Vagina (tissue), 2 donors: Measurements from ENCODE around the gene FKBP1B. TPM values are rescaled to one million over a fixed set of nuclear protein-coding genes. Genes with fewer than 3 reads are reported as not detected.

ENCODE experiments used
- DNase-seq, 2 donors: peaks; one replicate each; pipeline ENCODE4 v3.0.0-alpha.2; 2017; ENCODE audit errors: extremely low spot score in 2 of 2
- H3K27ac ChIP-seq: fragments of 200-600 bp; sonication (generic); one replicate; pipeline ENCODE4 v1.5.1; 2019
- H3K27me3 ChIP-seq: fragments of 200-600 bp; sonication (generic); one replicate; pipeline ENCODE4 v1.5.1; 2019
- H3K36me3 ChIP-seq, 2 donors: fragments of 200-600 bp; sonication (generic); one replicate each; pipeline ENCODE4 v1.5.1; 2017 to 2019
- H3K4me1 ChIP-seq: fragments of 200-600 bp; sonication (generic); one replicate; pipeline ENCODE4 v1.5.1; 2019
- H3K4me3 ChIP-seq, 2 donors: fragments of 200-600 bp; sonication (generic); 1 replicate in 1 of 2; 2 replicates in 1 of 2; pipeline ENCODE4 v1.5.1; 2016 to 2019
- H3K9me3 ChIP-seq: fragments of 200-600 bp; sonication (generic); one replicate; pipeline ENCODE4 v1.5.1; 2019
- POLR2A ChIP-seq, 2 donors: fragments of 450-650 bp; IDR thresholded peaks; one replicate each; pipeline ENCODE4 v1.6.1; 2017; ENCODE audit warnings: antibody characterized with exemption in 2 of 2, mild to moderate bottlenecking in 2 of 2, moderate library complexity in 2 of 2
- POLR2AphosphoS5 ChIP-seq, 2 donors: sonication (generic); formaldehyde crosslinking; IDR thresholded peaks; one replicate each; pipeline ENCODE4 v1.9.0; 2017; ENCODE audit warnings: antibody characterized with exemption in 2 of 2, mild to moderate bottlenecking in 2 of 2, low read depth in 1 of 2; ENCODE audit not compliant: insufficient read depth in 1 of 2
- intact Hi-C: fragments of 100-400 bp; cut with DNase I; formaldehyde crosslinking; loops from one replicate; pipeline ENCODE4 v1.15.1; 2023
- total RNA-seq: library from RNA; depleted of rRNA; stranded (reverse); fragments of >200 nt; gene quantifications from one replicate; pipeline ENCODE4 v1.2.3, GENCODE V29; 2016
- TF ChIP-seq, protein P1 (sequence below), 3 experiments: fragments of 450-650 bp in 2 of 3; fragments of 200-600 bp in 1 of 3; sonication (generic) in 1 of 3; IDR thresholded peaks; one replicate each; pipeline ENCODE4 v1.5.1; 2017 to 2019; ENCODE audit warnings: antibody characterized with exemption in 3 of 3, mild to moderate bottlenecking in 2 of 3, moderate library complexity in 2 of 3

Gene FKBP1B
- total RNA-seq, 1 donor from 2014 or later, result 14.2 TPM

DNA sequence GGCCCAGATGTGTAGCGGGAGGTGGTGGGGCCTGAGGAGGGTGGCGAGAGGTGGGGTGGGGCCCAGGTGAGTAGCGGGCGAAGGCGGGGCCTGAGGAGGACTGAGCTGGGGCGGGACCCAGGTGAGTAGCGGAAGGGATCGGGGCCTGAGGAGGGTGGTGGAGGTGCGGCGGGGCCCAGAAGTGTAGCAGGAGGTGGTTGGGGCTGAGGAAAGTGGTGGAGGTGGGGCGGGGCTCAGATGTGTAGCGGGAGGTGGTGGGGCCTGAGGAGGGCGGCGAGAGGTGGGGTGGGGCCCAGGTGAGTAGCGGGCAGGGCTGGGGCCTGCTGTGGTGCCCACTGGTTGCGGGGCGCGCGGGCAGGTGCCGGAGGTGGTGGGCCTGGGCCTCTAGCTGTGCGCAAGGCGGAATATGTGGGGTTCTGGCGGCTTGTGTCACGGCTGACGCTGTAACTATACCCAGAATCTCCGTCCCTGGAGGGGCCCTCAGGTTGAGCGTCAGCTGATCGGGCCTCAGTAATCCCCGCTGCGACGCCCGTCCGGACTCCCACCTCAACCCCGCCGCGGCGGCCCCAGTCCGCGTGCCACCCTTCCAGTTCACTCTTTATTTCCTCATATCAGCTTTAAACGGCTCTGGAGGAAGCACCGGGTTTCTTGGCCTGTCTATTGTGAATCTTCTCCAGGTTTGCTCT, 27.5 kb downstream of the FKBP1B start:
- intact Hi-C loops, result no loop called here
- no peaks in the 10 kb centered on the region for H3K27me3 ChIP-seq
- peak in 1 of 2 donors; percentile 53 for TF ChIP-seq POLR2AphosphoS5 (IDR thresholded peaks at IDR 0.05; ENCODE audit: insufficient read depth in 1 of 2, low read depth in 1 of 2)
- TF ChIP-seq POLR2A (IDR thresholded peaks at IDR 0.05), result no peak

DNA sequence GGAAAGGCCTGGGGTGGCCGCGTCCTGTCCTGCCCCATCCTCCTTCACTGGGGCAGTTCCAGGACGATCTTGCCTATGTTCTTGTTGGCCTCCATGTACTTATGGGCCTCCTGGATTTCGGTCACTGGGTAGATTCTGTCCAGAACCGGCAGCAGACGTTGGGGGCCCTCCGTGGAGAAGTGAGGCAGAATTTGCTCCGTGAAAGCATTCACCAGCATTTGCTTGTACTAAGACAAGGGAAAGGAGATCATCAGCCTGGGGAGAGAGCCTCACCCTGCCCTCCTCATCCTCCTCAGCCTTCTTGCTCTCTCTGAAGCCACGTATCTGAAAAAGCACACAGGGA, 28.0 kb downstream of the FKBP1B start:
- peaks cover 0 to 25% of the 10 kb centered on the region in 2 donors for H3K36me3 ChIP-seq
- H3K27ac ChIP-seq, result peak overlapping the region; percentile 94
- no peaks in the 10 kb centered on the region for H3K27me3 ChIP-seq
- H3K4me1 ChIP-seq, result peaks cover 25% of the 10 kb centered on the region
- intact Hi-C loops, result no loop called here
- TF ChIP-seq, protein P1, sequence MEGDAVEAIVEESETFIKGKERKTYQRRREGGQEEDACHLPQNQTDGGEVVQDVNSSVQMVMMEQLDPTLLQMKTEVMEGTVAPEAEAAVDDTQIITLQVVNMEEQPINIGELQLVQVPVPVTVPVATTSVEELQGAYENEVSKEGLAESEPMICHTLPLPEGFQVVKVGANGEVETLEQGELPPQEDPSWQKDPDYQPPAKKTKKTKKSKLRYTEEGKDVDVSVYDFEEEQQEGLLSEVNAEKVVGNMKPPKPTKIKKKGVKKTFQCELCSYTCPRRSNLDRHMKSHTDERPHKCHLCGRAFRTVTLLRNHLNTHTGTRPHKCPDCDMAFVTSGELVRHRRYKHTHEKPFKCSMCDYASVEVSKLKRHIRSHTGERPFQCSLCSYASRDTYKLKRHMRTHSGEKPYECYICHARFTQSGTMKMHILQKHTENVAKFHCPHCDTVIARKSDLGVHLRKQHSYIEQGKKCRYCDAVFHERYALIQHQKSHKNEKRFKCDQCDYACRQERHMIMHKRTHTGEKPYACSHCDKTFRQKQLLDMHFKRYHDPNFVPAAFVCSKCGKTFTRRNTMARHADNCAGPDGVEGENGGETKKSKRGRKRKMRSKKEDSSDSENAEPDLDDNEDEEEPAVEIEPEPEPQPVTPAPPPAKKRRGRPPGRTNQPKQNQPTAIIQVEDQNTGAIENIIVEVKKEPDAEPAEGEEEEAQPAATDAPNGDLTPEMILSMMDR (IDR thresholded peaks at IDR 0.05), result no peak
- TF ChIP-seq POLR2AphosphoS5 (IDR thresholded peaks at IDR 0.05; ENCODE audit: insufficient read depth in 1 of 2, low read depth in 1 of 2), result no peak
- TF ChIP-seq POLR2A (IDR thresholded peaks at IDR 0.05), result no peak
- peak overlapping the region; percentile 66 to 87 for H3K4me3 ChIP-seq
- DNase-seq, result peak in 1 of 2 donors; percentile 89
- H3K9me3 ChIP-seq, result no peaks in the 10 kb centered on the region

More for the DNA sequence above, 27.5 kb downstream of the FKBP1B start:
- H3K27ac ChIP-seq, result peak overlapping the region; percentile 94
- no peak for DNase-seq
- H3K9me3 ChIP-seq, result no peaks in the 10 kb centered on the region
- peaks cover 0 to 23% of the 10 kb centered on the region in 2 donors for H3K36me3 ChIP-seq
- H3K4me1 ChIP-seq, result peaks cover 25% of the 10 kb centered on the region
- H3K4me3 ChIP-seq, result peak overlapping the region; percentile 66 to 87

DNA sequence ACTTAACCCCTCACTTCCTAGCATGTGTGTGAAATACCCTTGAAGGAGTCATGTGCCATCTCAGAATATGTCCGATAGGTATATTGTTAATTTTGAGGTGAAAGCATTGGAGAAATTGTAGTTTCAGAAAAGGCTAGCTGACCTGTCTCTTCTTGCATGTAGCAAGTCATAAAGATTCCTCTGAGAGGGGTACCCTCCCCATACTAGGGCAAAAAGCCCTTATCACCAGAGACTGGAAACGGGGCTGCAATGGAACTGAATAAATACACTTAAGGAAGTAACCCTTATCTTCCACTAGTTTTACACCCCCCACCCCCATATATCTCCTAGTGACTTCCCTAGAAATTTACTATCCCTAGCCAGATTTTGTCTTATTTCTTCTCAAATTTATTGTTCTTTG, 28.3 kb downstream of the FKBP1B start:
- no peaks in the 10 kb centered on the region for H3K9me3 ChIP-seq
- H3K27ac ChIP-seq, result peak overlapping the region; percentile 94
- no peak for DNase-seq
- peaks cover 25% of the 10 kb centered on the region for H3K4me1 ChIP-seq
- peak overlapping the region; percentile 66 to 87 for H3K4me3 ChIP-seq
- H3K27me3 ChIP-seq, result no peaks in the 10 kb centered on the region
- peaks cover 0 to 25% of the 10 kb centered on the region in 2 donors for H3K36me3 ChIP-seq
- intact Hi-C loops, result no loop called here
- TF ChIP-seq, protein P1 (IDR thresholded peaks at IDR 0.05), result no peak

DNA sequence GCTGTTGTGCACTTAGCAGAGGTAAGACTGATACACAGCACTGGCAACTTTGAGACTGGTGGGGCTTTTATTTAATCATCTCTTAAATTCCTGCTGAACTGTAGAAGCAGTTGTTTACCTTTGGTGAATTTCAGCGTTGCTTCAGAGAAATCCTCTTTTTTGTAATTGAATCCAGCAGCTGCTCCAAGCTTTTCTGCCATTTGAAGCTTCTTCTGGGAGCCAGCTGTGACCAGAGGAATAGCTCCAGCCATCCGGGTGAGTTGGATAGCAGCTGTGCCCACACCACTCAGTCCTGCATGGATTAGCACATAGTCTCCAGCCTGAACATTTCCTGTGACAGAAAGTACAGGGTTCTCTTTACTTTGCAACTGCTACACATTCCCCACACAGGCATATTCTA, 31.2 kb downstream of the FKBP1B start:
- no peak overlapping the region for H3K4me3 ChIP-seq
- peaks cover 0 to 18% of the 10 kb centered on the region in 2 donors for H3K36me3 ChIP-seq
- peaks cover 22% of the 10 kb centered on the region for H3K4me1 ChIP-seq
- intact Hi-C loops, result no loop called here
- TF ChIP-seq POLR2A (IDR thresholded peaks at IDR 0.05), result no peak
- TF ChIP-seq, protein P1 (IDR thresholded peaks at IDR 0.05), result no peak
- no peak for TF ChIP-seq POLR2AphosphoS5 (IDR thresholded peaks at IDR 0.05; ENCODE audit: insufficient read depth in 1 of 2, low read depth in 1 of 2)
- no peaks in the 10 kb centered on the region for H3K9me3 ChIP-seq
- no peaks in the 10 kb centered on the region for H3K27me3 ChIP-seq
- H3K27ac ChIP-seq, result no peak overlapping the region
- DNase-seq, result no peak

DNA sequence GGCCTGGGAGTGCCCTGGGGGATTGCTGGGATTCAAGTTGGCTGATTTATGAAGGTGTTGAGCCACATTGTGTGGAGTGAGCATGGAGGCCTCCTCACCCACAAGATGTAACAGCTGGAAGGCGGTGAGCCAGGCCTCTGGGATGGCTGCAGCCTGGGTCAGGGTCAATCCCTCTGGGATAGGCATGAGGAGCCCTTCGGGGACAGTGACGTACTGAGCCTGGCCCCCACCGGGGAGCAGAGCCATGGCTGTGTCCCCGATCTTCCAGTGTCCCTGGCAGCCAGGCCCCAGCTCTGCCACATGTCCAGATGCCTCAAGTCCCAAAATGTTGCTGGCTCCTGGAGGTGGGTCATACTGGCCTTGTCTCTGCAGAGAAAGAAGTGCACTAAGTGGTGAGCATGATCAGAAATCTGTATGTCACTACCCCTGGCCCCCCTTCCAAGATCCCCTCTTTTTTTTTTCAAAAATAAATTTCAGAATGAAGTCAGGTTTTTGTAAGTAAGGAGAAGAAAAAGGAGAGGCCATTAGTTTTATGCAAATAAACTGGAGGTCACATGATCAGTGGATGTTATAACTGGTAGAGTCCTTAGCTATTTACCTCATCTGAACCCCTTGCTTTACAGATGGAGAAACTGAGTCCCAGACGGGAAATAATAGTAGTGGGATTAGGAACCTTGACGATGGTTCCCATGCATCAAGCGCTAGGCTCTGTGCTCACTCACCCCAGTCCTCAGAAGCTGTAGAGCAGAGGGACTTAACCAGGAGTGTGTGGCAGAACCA, 33.4 kb downstream of the FKBP1B start:
- no peaks in the 10 kb centered on the region for H3K9me3 ChIP-seq
- TF ChIP-seq, protein P1 (IDR thresholded peaks at IDR 0.05), result no peak
- TF ChIP-seq POLR2AphosphoS5 (IDR thresholded peaks at IDR 0.05; ENCODE audit: insufficient read depth in 1 of 2, low read depth in 1 of 2), result no peak
- TF ChIP-seq POLR2A (IDR thresholded peaks at IDR 0.05), result no peak
- no peak for DNase-seq
- H3K4me1 ChIP-seq, result peaks cover 12% of the 10 kb centered on the region
- no peaks in the 10 kb centered on the region for H3K27me3 ChIP-seq
- intact Hi-C loops, result no loop called here
- H3K27ac ChIP-seq, result peak overlapping the region; percentile 94
- H3K36me3 ChIP-seq, result peaks cover 0 to 18% of the 10 kb centered on the region in 2 donors
- peak overlapping the region; percentile 53 to 64 for H3K4me3 ChIP-seq
